K562 (cell line): ENCODE measurements around the gene SPIRE1. TPM values are rescaled to one million over a fixed set of nuclear protein-coding genes. Genes with fewer than 3 reads are reported as not detected.

ENCODE experiments used
- ATAC-seq: fragments of 200-7000 bp; cut with Tn5 transposase; 3 replicates; pipeline ENCODE4 v1.9.1; 2020; ENCODE audit warnings: moderate library complexity
- BruUV-seq: library from RNA; stranded (reverse); fragments of 400-500 nt; replicated peaks from 2 replicates; lab custom pipeline; 2021; lab: Mats Ljungman, UMichigan
- CTCF ChIA-PET: fragments of 300-600 bp; formaldehyde crosslinking; extraction: SDS; loops from one replicate; lab custom pipeline; 2021; ENCODE audit warnings: low intra/inter-chr PET ratio; lab: Yijun Ruan, JAX
- POLR2A ChIA-PET: fragments of 300-600, 350-650 bp; sonication (Branson Sonifier 250); formaldehyde crosslinking; extraction: SDS; loops from one replicate; lab custom pipeline; 2021; ENCODE audit warnings: antibody characterized with exemption, inconsistent platforms; lab: Yijun Ruan, JAX
- DNase-seq, 4 experiments: peaks; one replicate each; pipeline versions ENCODE4 v3.0.0 to v3.0.0-alpha.2; 2011 to 2018; ENCODE audit warnings: low spot score in 3 of 4, mixed read lengths in 3 of 4; ENCODE audit errors: extremely low read depth in 1 of 4
- FAIRE-seq: peaks from 2 replicates; lab custom pipeline; 2011; peaks lifted over from hg19 to GRCh38; lab: Jason Lieb, UNC
- H2AFZ ChIP-seq: 2 replicates; pipeline ENCODE4 v1.6.0; 2011; ENCODE audit warnings: low read depth, low read length, control low read depth, inconsistent platforms
- H3K27ac ChIP-seq: fragments of 200-600 bp; 3 replicates; pipeline ENCODE4 v1.8.0; 2011; ENCODE audit warnings: low read depth, mild to moderate bottlenecking, control low read depth, inconsistent platforms, low read length, moderate library complexity, mixed read lengths; ENCODE audit errors: extremely low read depth
- H3K27me3 ChIP-seq, 2 experiments: fragments of 300-600 bp in 1 of 2; 2 replicates in 1 of 2; 3 replicates in 1 of 2; pipeline versions ENCODE4 v1.6.0 to v1.8.0; 2011; ENCODE audit warnings: inconsistent platforms in 2 of 2, low read length in 2 of 2, mild to moderate bottlenecking in 1 of 2, mixed read lengths in 1 of 2, moderate library complexity in 1 of 2; ENCODE audit not compliant: control insufficient read depth in 2 of 2, insufficient read depth in 2 of 2
- H3K36me3 ChIP-seq: fragments of 300-600 bp; 3 replicates; pipeline ENCODE4 v1.8.0; 2011; ENCODE audit warnings: mild to moderate bottlenecking, low read length, inconsistent platforms; ENCODE audit not compliant: control insufficient read depth, insufficient read depth
- H3K4me1 ChIP-seq, 2 experiments: fragments of 200-600 bp in 1 of 2; replicated peaks in 1 of 2; 2 replicates in 1 of 2; 3 replicates in 1 of 2; pipeline versions ENCODE4 v1.5.1 to v1.8.0; 2011; ENCODE audit warnings: inconsistent platforms in 2 of 2, low read length in 2 of 2, mild to moderate bottlenecking in 1 of 2, mixed read lengths in 1 of 2, moderate library complexity in 1 of 2; ENCODE audit not compliant: control insufficient read depth in 2 of 2, insufficient read depth in 2 of 2
- H3K4me2 ChIP-seq: 2 replicates; pipeline ENCODE4 v1.6.1; 2011; ENCODE audit warnings: low read length, control low read depth, inconsistent platforms, mixed read lengths; ENCODE audit not compliant: insufficient read depth
- H3K4me3 ChIP-seq: fragments of 200-600 bp; sonication (generic), shearing (Covaris generic); 2 replicates; pipeline ENCODE4 v1.5.1; 2016; ENCODE audit warnings: control low read depth, inconsistent platforms
- H3K79me2 ChIP-seq: fragments of 200-600 bp; 3 replicates; pipeline ENCODE4 v1.8.0; 2011; ENCODE audit warnings: low read length, inconsistent platforms; ENCODE audit not compliant: control insufficient read depth, insufficient read depth
- H3K9ac ChIP-seq, 2 experiments: 2 replicates each; pipeline versions ENCODE4 v1.6.0 to v1.6.1; 2011; ENCODE audit warnings: low read depth in 2 of 2, low read length in 2 of 2, control low read depth in 1 of 2, inconsistent platforms in 1 of 2, mild to moderate bottlenecking in 1 of 2, mixed read lengths in 1 of 2; ENCODE audit not compliant: insufficient read depth in 1 of 2
- H3K9me1 ChIP-seq: one replicate; pipeline ENCODE4 v1.6.0; 2011; ENCODE audit warnings: inconsistent platforms, mild to moderate bottlenecking, low read length, moderate library complexity; ENCODE audit not compliant: control insufficient read depth, insufficient read depth
- H3K9me3 ChIP-seq: replicated peaks from 2 replicates; pipeline ENCODE4 v1.5.1; 2011; ENCODE audit warnings: low read depth, low read length, inconsistent platforms; ENCODE audit not compliant: control insufficient read depth, insufficient read depth
- H4K20me1 ChIP-seq: replicated peaks from 2 replicates; pipeline ENCODE4 v1.6.1; 2011; ENCODE audit warnings: low read length, inconsistent platforms, mixed read lengths; ENCODE audit not compliant: control insufficient read depth, insufficient read depth
- CBX8 ChIP-seq: fragments of 200-600 bp; sonication (generic); IDR thresholded peaks from 2 replicates; pipeline ENCODE4 v1.6.1; 2012; ENCODE audit warnings: borderline replicate concordance, mixed run types, low read depth, mild to moderate bottlenecking, moderate library complexity, mixed read lengths, low read length, control low read depth, inconsistent platforms; ENCODE audit not compliant: poor library complexity, severe bottlenecking; ENCODE audit errors: extremely low read depth
- FOXA3 ChIP-seq, 2 experiments: fragments of 450-650 bp in 1 of 2; sonication (generic) in 1 of 2; formaldehyde crosslinking; IDR thresholded peaks in 1 of 2; conservative IDR thresholded peaks in 1 of 2; 2 replicates each; pipeline versions ENCODE4 v1.4.0 to v1.8.0; 2020 to 2022; ENCODE audit warnings: mild to moderate bottlenecking in 2 of 2, missing genetic modification reagents in 1 of 2
- NR2F6 ChIP-seq: fragments of 450-650 bp; formaldehyde crosslinking; IDR thresholded peaks from 2 replicates; pipeline ENCODE4 v1.4.0; 2020; ENCODE audit warnings: mild to moderate bottlenecking
- RBM15 ChIP-seq: fragments of 200-400 bp; formaldehyde crosslinking; IDR thresholded peaks from 2 replicates; pipeline ENCODE4 v1.6.1; 2018; ENCODE audit warnings: mild to moderate bottlenecking, low read length, moderate library complexity; ENCODE audit not compliant: insufficient read depth
- ZNF124 ChIP-seq: sonication (generic); formaldehyde crosslinking; IDR thresholded peaks from 2 replicates; pipeline ENCODE4 v1.8.1; 2022; ENCODE audit warnings: missing genetic modification reagents
- ZNF184 ChIP-seq: sonication (generic); formaldehyde crosslinking; IDR thresholded peaks from 2 replicates; pipeline ENCODE4 v1.5.0; 2020; ENCODE audit warnings: missing genetic modification reagents
- ZNF431 ChIP-seq: sonication (generic); formaldehyde crosslinking; IDR thresholded peaks from 2 replicates; pipeline ENCODE4 v1.8.0; 2022; ENCODE audit warnings: mild to moderate bottlenecking, missing genetic modification reagents
- ZNF717 ChIP-seq: fragments of 250-450 bp; sonication (Bioruptor Pico); IDR thresholded peaks from 2 replicates; pipeline ENCODE4 v1.5.0; 2021
- WGBS: fragments of 100-300 bp; shearing (Covaris generic); methylation state at CpG from one replicate; pipeline ENCODE4 v1.1.6; 2016; ENCODE audit warnings: low coverage, mixed read lengths; ENCODE audit not compliant: insufficient coverage; ENCODE audit errors: missing lambda C conversion rate; 5-methylcytosine and 5-hydroxymethylcytosine counted together
- in situ Hi-C: fragments of 300-500 bp; cut with MboI; formaldehyde crosslinking; loops from 4 replicates; pipeline ENCODE4 v1.15.0; 2018; ENCODE audit warnings: inconsistent platforms, mixed read lengths
- intact Hi-C: fragments of 100-400 bp; cut with micrococcal nuclease; formaldehyde crosslinking; loops from 2 replicates; pipeline ENCODE4 v1.14.2; 2022
- polyA plus RNA-seq, 8 experiments: library from polyadenylated mRNA; depleted of rRNA in 4 of 8; stranded (reverse) in 5 of 8; unstranded in 3 of 8; fragments of >200 nt; fragmentation: Nextera tagmentation in 2 of 8; fragmentation: Illumina TruSeq in 1 of 8; extraction: Ambion mirVana in 2 of 8; extraction: Trizol in 1 of 8; gene quantifications; 2 replicates each; pipeline versions ENCODE4 v1.2.1 to v1.2.3, GENCODE V29; 2011 to 2014; ENCODE audit warnings: inconsistent platforms in 1 of 8, missing spikeins in 1 of 8
- total RNA-seq, 7 experiments: library from RNA; depleted of rRNA in 6 of 7; stranded (reverse); fragments of >200 nt in 6 of 7; fragmentation: Illumina TruSeq in 2 of 7; extraction: Trizol in 2 of 7; gene quantifications; 2 replicates each; pipeline versions ENCODE4 v1.2.1 to v1.2.3, GENCODE V29; 2011 to 2021; ENCODE audit warnings: low replicate concordance in 1 of 7
- TF ChIP-seq, protein P1 (sequence below): sonication (generic); formaldehyde crosslinking; IDR thresholded peaks from 2 replicates; pipeline ENCODE4 v1.5.0; 2020; ENCODE audit warnings: missing genetic modification reagents
- TF ChIP-seq, protein P2 (sequence below): fragments of 450-650 bp; formaldehyde crosslinking; IDR thresholded peaks from 2 replicates; pipeline ENCODE4 v1.4.0; 2020; ENCODE audit warnings: mild to moderate bottlenecking, moderate library complexity
- TF ChIP-seq, protein P3 (sequence below), 2 experiments: fragments of 450-650 bp in 1 of 2; sonication (generic) in 1 of 2; formaldehyde crosslinking in 1 of 2; IDR thresholded peaks in 1 of 2; conservative IDR thresholded peaks in 1 of 2; 2 replicates each; pipeline versions ENCODE4 v1.6.1 to v1.8.1; 2016 to 2023; ENCODE audit warnings: mild to moderate bottlenecking in 2 of 2, moderate library complexity in 2 of 2, inconsistent platforms in 1 of 2, missing genetic modification reagents in 1 of 2
- TF ChIP-seq, protein P4 (sequence below): fragments of 450-650 bp; IDR thresholded peaks from 2 replicates; pipeline ENCODE4 v1.7.0; 2016; ENCODE audit warnings: borderline replicate concordance
- TF ChIP-seq, protein P5 (sequence below): fragments of 250-450 bp; sonication (Bioruptor Pico); IDR thresholded peaks from 2 replicates; pipeline ENCODE4 v1.5.0; 2020; ENCODE audit warnings: mild to moderate bottlenecking

SPIRE1 gene
- total and polyA plus RNA-seq, 9 of the 15 experiments (the other 6 are each of a cell fraction or from before 2014, with no cell fraction given) = 2.9 to 14.0 (median 10.2) TPM

DNA sequence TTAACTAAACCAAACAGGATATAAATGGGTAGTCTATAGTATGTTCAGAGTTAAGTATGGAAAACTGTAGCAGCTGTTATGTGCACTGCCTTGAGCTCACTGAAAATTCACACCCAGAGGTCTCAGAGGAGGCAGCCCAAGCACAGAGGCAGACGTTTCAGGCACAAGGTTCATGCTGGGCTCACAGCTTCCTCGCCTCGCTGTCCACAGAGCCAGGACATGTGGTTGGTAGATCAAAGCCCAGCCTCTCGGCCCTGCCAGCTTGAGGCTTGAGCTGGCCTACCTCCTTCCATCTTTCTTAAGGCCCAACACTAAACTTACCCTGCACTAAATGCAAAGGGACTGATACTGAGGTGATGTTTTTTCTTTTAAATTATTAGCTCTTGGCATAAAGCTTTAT lies 206.5 kb downstream of the SPIRE1 start:
- H3K9me3 ChIP-seq = no peaks in the 10 kb centered on the region
- TF ChIP-seq, protein P1, sequence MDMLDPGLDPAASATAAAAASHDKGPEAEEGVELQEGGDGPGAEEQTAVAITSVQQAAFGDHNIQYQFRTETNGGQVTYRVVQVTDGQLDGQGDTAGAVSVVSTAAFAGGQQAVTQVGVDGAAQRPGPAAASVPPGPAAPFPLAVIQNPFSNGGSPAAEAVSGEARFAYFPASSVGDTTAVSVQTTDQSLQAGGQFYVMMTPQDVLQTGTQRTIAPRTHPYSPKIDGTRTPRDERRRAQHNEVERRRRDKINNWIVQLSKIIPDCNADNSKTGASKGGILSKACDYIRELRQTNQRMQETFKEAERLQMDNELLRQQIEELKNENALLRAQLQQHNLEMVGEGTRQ = no peak
- no peak for TF ChIP-seq NR2F6
- TF ChIP-seq ZNF124 (CRISPR knock-in tag) = no peak
- TF ChIP-seq, protein P2, sequence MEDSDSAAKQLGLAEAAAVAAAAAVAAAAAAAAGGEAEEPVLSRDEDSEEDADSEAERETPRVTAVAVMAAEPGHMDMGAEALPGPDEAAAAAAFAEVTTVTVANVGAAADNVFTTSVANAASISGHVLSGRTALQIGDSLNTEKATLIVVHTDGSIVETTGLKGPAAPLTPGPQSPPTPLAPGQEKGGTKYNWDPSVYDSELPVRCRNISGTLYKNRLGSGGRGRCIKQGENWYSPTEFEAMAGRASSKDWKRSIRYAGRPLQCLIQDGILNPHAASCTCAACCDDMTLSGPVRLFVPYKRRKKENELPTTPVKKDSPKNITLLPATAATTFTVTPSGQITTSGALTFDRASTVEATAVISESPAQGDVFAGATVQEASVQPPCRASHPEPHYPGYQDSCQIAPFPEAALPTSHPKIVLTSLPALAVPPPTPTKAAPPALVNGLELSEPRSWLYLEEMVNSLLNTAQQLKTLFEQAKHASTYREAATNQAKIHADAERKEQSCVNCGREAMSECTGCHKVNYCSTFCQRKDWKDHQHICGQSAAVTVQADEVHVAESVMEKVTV = no peak
- TF ChIP-seq, protein P3, sequence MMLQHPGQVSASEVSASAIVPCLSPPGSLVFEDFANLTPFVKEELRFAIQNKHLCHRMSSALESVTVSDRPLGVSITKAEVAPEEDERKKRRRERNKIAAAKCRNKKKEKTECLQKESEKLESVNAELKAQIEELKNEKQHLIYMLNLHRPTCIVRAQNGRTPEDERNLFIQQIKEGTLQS (IDR thresholded peaks at IDR 0.05) = no peak
- TF ChIP-seq, protein P3 (CRISPR knock-in tag; conservative IDR thresholded peaks at IDR 0.05) = no peak
- TF ChIP-seq, protein P4, sequence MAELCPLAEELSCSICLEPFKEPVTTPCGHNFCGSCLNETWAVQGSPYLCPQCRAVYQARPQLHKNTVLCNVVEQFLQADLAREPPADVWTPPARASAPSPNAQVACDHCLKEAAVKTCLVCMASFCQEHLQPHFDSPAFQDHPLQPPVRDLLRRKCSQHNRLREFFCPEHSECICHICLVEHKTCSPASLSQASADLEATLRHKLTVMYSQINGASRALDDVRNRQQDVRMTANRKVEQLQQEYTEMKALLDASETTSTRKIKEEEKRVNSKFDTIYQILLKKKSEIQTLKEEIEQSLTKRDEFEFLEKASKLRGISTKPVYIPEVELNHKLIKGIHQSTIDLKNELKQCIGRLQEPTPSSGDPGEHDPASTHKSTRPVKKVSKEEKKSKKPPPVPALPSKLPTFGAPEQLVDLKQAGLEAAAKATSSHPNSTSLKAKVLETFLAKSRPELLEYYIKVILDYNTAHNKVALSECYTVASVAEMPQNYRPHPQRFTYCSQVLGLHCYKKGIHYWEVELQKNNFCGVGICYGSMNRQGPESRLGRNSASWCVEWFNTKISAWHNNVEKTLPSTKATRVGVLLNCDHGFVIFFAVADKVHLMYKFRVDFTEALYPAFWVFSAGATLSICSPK = no peak
- TF ChIP-seq FOXA3 (CRISPR knock-in tag; conservative IDR thresholded peaks at IDR 0.05 in 1 of 2, IDR thresholded peaks at IDR 0.05 in 1 of 2) = no peak
- no peak for TF ChIP-seq ZNF717 (CRISPR knock-in tag)
- TF ChIP-seq ZNF184 (CRISPR knock-in tag) = no peak
- TF ChIP-seq CBX8 = no peak
- no peak for TF ChIP-seq ZNF431
- TF ChIP-seq, protein P5, sequence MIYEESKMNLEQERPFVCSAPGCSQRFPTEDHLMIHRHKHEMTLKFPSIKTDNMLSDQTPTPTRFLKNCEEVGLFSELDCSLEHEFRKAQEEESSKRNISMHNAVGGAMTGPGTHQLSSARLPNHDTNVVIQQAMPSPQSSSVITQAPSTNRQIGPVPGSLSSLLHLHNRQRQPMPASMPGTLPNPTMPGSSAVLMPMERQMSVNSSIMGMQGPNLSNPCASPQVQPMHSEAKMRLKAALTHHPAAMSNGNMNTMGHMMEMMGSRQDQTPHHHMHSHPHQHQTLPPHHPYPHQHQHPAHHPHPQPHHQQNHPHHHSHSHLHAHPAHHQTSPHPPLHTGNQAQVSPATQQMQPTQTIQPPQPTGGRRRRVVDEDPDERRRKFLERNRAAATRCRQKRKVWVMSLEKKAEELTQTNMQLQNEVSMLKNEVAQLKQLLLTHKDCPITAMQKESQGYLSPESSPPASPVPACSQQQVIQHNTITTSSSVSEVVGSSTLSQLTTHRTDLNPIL (CRISPR knock-in tag) = no peak
- TF ChIP-seq RBM15 = no peak

More for the DNA sequence above, 206.5 kb downstream of the SPIRE1 start:
- intact Hi-C loops = no loop called here
- Histone ChIP-seq H3K36me3 (peaks cover 11% of the 10 kb centered on the region; the same call in 2 of the 3 replicates), H3K4me3 (no peak overlapping the region), H3K4me1 (no peaks in the 10 kb centered on the region), H4K20me1 (no peaks in the 10 kb centered on the region), H3K4me2 (no peak overlapping the region), H3K9me1 (no peaks in the 10 kb centered on the region), H3K27ac (no peak overlapping the region), H3K9ac (peak overlapping the region in 1 of 2 experiments; percentile 76; a peak in 2 of 4 replicates), H3K79me2 (no peaks in the 10 kb centered on the region), H2AFZ (no peak overlapping the region), H3K27me3 (no peaks in the 10 kb centered on the region)
- FAIRE-seq (no peak), DNase-seq (no peak), ATAC-seq (no peak)
- ChIA-PET CTCF (no interaction called here), POLR2A (interaction anchor here (0.7 to 2.6 kb wide), 4 partner anchors 10 to 273 kb away, joined by 3 to 6 read pairs (median 4); no protein-coding TSS in a partner anchor)
- in situ Hi-C loops = no loop called here
- BruUV-seq = no TSS peak
- 53% methylated on average over 4 of the region's 4 CpGs for WGBS
